ENCODE measurements around the gene POP5.

POP5 gene

GRCh38 chr12:120581998-120582397, 796 bp upstream of the POP5 start:
- H3K4me3 ChIP-seq (ENCODE audit: low read depth, low read length): peak overlapping the region; percentile 91
- DNase-seq (ENCODE audit: low read depth): no peak
- no peak for TF ChIP-seq CTCF (IDR thresholded peaks at IDR 0.05; ENCODE audit: low read depth, low read length)
- no peak for TF ChIP-seq MYC (IDR thresholded peaks at IDR 0.05; ENCODE audit: low read depth, low read length)
- TF ChIP-seq POLR2A (IDR thresholded peaks at IDR 0.05; ENCODE audit: extremely low read depth, insufficient read length): no peak

GRCh38 chr12:120579179-120579578, 2.0 kb downstream of the POP5 start:
- no peak for DNase-seq (ENCODE audit: low read depth)
- no peak overlapping the region for H3K4me3 ChIP-seq (ENCODE audit: low read depth, low read length)
- TF ChIP-seq MAX (IDR thresholded peaks at IDR 0.05; ENCODE audit: low read depth, low read length): no peak
- no peak for TF ChIP-seq MYC (IDR thresholded peaks at IDR 0.05; ENCODE audit: low read depth, low read length)
- TF ChIP-seq POLR2A (IDR thresholded peaks at IDR 0.05; ENCODE audit: extremely low read depth, insufficient read length): no peak
- TF ChIP-seq CTCF (IDR thresholded peaks at IDR 0.05; ENCODE audit: low read depth, low read length): no peak

- no peak for DNase-seq (ENCODE audit: low read depth)
- TF ChIP-seq CTCF (IDR thresholded peaks at IDR 0.05; ENCODE audit: low read depth, low read length) (no peak), POLR2A (IDR thresholded peaks at IDR 0.05; ENCODE audit: extremely low read depth, insufficient read length) (no peak), MAX (IDR thresholded peaks at IDR 0.05; ENCODE audit: low read depth, low read length) (no peak), MYC (IDR thresholded peaks at IDR 0.05; ENCODE audit: low read depth, low read length) (no peak)
- no peak overlapping the region for H3K4me3 ChIP-seq (ENCODE audit: low read depth, low read length)
Observed at GRCh38 chr12:120574106-120574505, 7.1 kb downstream of the POP5 start.

- no peak for DNase-seq (ENCODE audit: low read depth)
- H3K4me3 ChIP-seq (ENCODE audit: low read depth, low read length): no peak overlapping the region
- no peak for TF ChIP-seq POLR2A (IDR thresholded peaks at IDR 0.05; ENCODE audit: extremely low read depth, insufficient read length)
Observed at GRCh38 chr12:120573560-120573959, 7.6 kb downstream of the POP5 start.

GRCh38 chr12:120571299-120571698, 9.9 kb downstream of the POP5 start:
- no peak overlapping the region for H3K4me3 ChIP-seq (ENCODE audit: low read depth, low read length)
- TF ChIP-seq CTCF (IDR thresholded peaks at IDR 0.05; ENCODE audit: low read depth, low read length): no peak
- no peak for TF ChIP-seq MAX (IDR thresholded peaks at IDR 0.05; ENCODE audit: low read depth, low read length)
- no peak for TF ChIP-seq POLR2A (IDR thresholded peaks at IDR 0.05; ENCODE audit: extremely low read depth, insufficient read length)
- TF ChIP-seq MYC (IDR thresholded peaks at IDR 0.05; ENCODE audit: low read depth, low read length): no peak
- DNase-seq (ENCODE audit: low read depth): no peak

GRCh38 chr12:120563495-120563894, 17.7 kb downstream of the POP5 start:
- DNase-seq (ENCODE audit: low read depth): no peak
- no peak overlapping the region for H3K4me3 ChIP-seq (ENCODE audit: low read depth, low read length)
- no peak for TF ChIP-seq MAX (IDR thresholded peaks at IDR 0.05; ENCODE audit: low read depth, low read length)
- TF ChIP-seq CTCF (IDR thresholded peaks at IDR 0.05; ENCODE audit: low read depth, low read length): no peak
- TF ChIP-seq POLR2A (IDR thresholded peaks at IDR 0.05; ENCODE audit: extremely low read depth, insufficient read length): no peak
- no peak for TF ChIP-seq MYC (IDR thresholded peaks at IDR 0.05; ENCODE audit: low read depth, low read length)

All from NB4 (cell line).